K562 (cell line): Measurements from ENCODE around the gene UPF1. TPM values are rescaled to one million over a fixed set of nuclear protein-coding genes. Genes with fewer than 3 reads are reported as not detected.

Experiments used
- CEBPZ ChIP-seq: fragments of 150-350 bp; IDR thresholded peaks from 2 replicates; pipeline ENCODE4 v1.6.1; 2014; ENCODE audit warnings: low read depth, mild to moderate bottlenecking, low read length, borderline replicate concordance
- EWSR1 ChIP-seq: fragments of 450-650 bp; IDR thresholded peaks from 2 replicates; pipeline ENCODE4 v1.6.1; 2018; ENCODE audit warnings: borderline replicate concordance, mild to moderate bottlenecking, low read depth, moderate library complexity; ENCODE audit not compliant: partially characterized antibody
- JUN ChIP-seq, 2 experiments: sonication (generic) in 1 of 2; formaldehyde crosslinking in 1 of 2; IDR thresholded peaks; 2 replicates each; pipeline versions ENCODE4 v1.6.1 to v1.8.0; 2012 to 2022; ENCODE audit warnings: borderline replicate concordance in 2 of 2, mild to moderate bottlenecking in 2 of 2, improper control_type of control experiment in 1 of 2, low read depth in 1 of 2, low read length in 1 of 2, missing genetic modification reagents in 1 of 2
- MCM2 ChIP-seq: fragments of 450-650 bp; IDR thresholded peaks from 2 replicates; pipeline ENCODE4 v1.6.1; 2017; ENCODE audit warnings: low read depth, mild to moderate bottlenecking
- RAD21 ChIP-seq, 2 experiments: fragments of 250-450 bp in 1 of 2; fragments of 450-650 bp in 1 of 2; sonication (Bioruptor Pico) in 1 of 2; formaldehyde crosslinking in 1 of 2; IDR thresholded peaks in 1 of 2; conservative IDR thresholded peaks in 1 of 2; 2 replicates each; pipeline versions ENCODE4 v1.4.0 to v1.8.0; 2020 to 2022; ENCODE audit warnings: mild to moderate bottlenecking in 2 of 2, moderate library complexity in 1 of 2
- UBTF ChIP-seq, 2 experiments: IDR thresholded peaks; 2 replicates each; pipeline ENCODE4 v1.6.1; 2012; ENCODE audit warnings: improper control_type of control experiment in 2 of 2, low read depth in 2 of 2, low read length in 2 of 2, borderline replicate concordance in 1 of 2
- polyA plus RNA-seq, 8 experiments: library from polyadenylated mRNA; depleted of rRNA in 4 of 8; stranded (reverse) in 5 of 8; unstranded in 3 of 8; fragments of >200 nt; fragmentation: Nextera tagmentation in 2 of 8; fragmentation: Illumina TruSeq in 1 of 8; extraction: Ambion mirVana in 2 of 8; extraction: Trizol in 1 of 8; gene quantifications; 2 replicates each; pipeline versions ENCODE4 v1.2.1 to v1.2.3, GENCODE V29; 2011 to 2014; ENCODE audit warnings: inconsistent platforms in 1 of 8, missing spikeins in 1 of 8
- total RNA-seq, 7 experiments: library from RNA; depleted of rRNA in 6 of 7; stranded (reverse); fragments of >200 nt in 6 of 7; fragmentation: Illumina TruSeq in 2 of 7; extraction: Trizol in 2 of 7; gene quantifications; 2 replicates each; pipeline versions ENCODE4 v1.2.1 to v1.2.3, GENCODE V29; 2011 to 2021; ENCODE audit warnings: low replicate concordance in 1 of 7
- TF ChIP-seq, protein P1 (sequence below), 2 experiments: fragments of 450-650 bp in 1 of 2; sonication (generic) in 1 of 2; formaldehyde crosslinking in 1 of 2; IDR thresholded peaks in 1 of 2; conservative IDR thresholded peaks in 1 of 2; 2 replicates each; pipeline versions ENCODE4 v1.6.1 to v1.8.1; 2016 to 2023; ENCODE audit warnings: mild to moderate bottlenecking in 2 of 2, moderate library complexity in 2 of 2, inconsistent platforms in 1 of 2, missing genetic modification reagents in 1 of 2
- TF ChIP-seq, protein P2 (sequence below), 2 experiments: fragments of 450-650 bp; formaldehyde crosslinking in 1 of 2; IDR thresholded peaks; 2 replicates each; pipeline versions ENCODE4 v1.4.0 to v1.6.1; 2014 to 2020; ENCODE audit warnings: mild to moderate bottlenecking in 2 of 2, borderline replicate concordance in 1 of 2, low read depth in 1 of 2

UPF1 gene
- total and polyA plus RNA-seq, 9 of the 15 experiments (the other 6 are each of a cell fraction or from before 2014, with no cell fraction given) = 0.34 to 103 (median 27.9) TPM

GRCh38 chr19:18846862-18847548, 15.2 kb downstream of the UPF1 start (continued):
- TF ChIP-seq, protein P1, sequence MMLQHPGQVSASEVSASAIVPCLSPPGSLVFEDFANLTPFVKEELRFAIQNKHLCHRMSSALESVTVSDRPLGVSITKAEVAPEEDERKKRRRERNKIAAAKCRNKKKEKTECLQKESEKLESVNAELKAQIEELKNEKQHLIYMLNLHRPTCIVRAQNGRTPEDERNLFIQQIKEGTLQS (IDR thresholded peaks at IDR 0.05) = no peak
- TF ChIP-seq, protein P1 (CRISPR knock-in tag; conservative IDR thresholded peaks at IDR 0.05) = no peak
- TF ChIP-seq, protein P2, sequence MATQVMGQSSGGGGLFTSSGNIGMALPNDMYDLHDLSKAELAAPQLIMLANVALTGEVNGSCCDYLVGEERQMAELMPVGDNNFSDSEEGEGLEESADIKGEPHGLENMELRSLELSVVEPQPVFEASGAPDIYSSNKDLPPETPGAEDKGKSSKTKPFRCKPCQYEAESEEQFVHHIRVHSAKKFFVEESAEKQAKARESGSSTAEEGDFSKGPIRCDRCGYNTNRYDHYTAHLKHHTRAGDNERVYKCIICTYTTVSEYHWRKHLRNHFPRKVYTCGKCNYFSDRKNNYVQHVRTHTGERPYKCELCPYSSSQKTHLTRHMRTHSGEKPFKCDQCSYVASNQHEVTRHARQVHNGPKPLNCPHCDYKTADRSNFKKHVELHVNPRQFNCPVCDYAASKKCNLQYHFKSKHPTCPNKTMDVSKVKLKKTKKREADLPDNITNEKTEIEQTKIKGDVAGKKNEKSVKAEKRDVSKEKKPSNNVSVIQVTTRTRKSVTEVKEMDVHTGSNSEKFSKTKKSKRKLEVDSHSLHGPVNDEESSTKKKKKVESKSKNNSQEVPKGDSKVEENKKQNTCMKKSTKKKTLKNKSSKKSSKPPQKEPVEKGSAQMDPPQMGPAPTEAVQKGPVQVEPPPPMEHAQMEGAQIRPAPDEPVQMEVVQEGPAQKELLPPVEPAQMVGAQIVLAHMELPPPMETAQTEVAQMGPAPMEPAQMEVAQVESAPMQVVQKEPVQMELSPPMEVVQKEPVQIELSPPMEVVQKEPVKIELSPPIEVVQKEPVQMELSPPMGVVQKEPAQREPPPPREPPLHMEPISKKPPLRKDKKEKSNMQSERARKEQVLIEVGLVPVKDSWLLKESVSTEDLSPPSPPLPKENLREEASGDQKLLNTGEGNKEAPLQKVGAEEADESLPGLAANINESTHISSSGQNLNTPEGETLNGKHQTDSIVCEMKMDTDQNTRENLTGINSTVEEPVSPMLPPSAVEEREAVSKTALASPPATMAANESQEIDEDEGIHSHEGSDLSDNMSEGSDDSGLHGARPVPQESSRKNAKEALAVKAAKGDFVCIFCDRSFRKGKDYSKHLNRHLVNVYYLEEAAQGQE (IDR thresholded peaks at IDR 0.05; ENCODE audit: borderline replicate concordance) = peak; percentile 62; the same call in 1 of the 2 replicates
- TF ChIP-seq, protein P2 (CRISPR knock-in tag; IDR thresholded peaks at IDR 0.05; ENCODE audit: low read depth) = no peak
- TF ChIP-seq MCM2 = no peak
- no peak for TF ChIP-seq EWSR1
- TF ChIP-seq RAD21 (CRISPR knock-in tag; conservative IDR thresholded peaks at IDR 0.05 in 1 of 2, IDR thresholded peaks at IDR 0.05 in 1 of 2) = peak; percentile 74 to 75
- TF ChIP-seq UBTF (IDR thresholded peaks at IDR 0.05; ENCODE audit: borderline replicate concordance in 1 of 2, low read depth in 2 of 2, low read length in 2 of 2) = peak in 1 of 2 experiments; percentile 47; a peak in 1 of 4 replicates
- no peak for TF ChIP-seq CEBPZ
- no peak for TF ChIP-seq JUN (IDR thresholded peaks at IDR 0.05; ENCODE audit: borderline replicate concordance, low read depth, low read length)
- no peak for TF ChIP-seq JUN (CRISPR knock-in tag; IDR thresholded peaks at IDR 0.05; ENCODE audit: borderline replicate concordance)
